ENCODE measurements around the gene CKAP2L. TPM values are rescaled to one million over a fixed set of nuclear protein-coding genes. Genes with fewer than 3 reads are reported as not detected.

The CKAP2L gene
- total and polyA plus RNA-seq, 2 experiments from 2014 or later: 16.2 to 30.2 TPM

DNA sequence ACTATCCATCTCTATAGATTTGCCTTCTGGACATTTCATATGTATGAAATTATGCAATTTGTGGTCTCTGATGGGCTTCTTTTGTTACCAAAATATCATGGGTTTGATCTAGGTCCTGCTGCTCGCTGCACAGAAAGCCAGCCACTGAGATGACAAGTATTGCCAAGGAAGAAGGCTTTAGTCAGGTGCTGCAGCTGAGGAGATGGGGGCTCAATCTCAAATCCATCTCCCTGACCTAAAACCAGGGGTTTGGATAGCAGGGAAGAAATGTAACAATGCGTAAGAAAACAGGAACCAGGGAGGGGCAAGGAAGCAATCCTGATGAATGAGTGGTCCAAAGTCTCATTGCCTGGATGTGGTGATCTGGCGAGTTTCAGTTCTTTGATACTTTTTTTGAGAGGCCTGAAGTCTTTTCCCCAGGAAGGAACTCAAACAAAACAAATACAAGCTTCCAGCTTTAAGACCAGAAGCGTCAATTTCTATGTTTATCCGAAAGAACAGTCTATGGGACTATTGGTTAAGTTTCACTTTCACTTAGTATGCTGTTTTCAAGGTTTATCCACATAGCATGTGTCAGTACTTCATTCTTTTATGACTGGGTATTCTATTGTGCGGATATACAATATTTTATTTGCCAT is 3.4 kb upstream of the CKAP2L start:
- H3K4me1 ChIP-seq (ENCODE audit: insufficient read depth): peaks cover 5% of the 10 kb centered on the region; the same call in 1 of the 2 replicates
- ATAC-seq: no peak
- DNase-seq (ENCODE audit: low spot score): no peak
- no peak overlapping the region for H3K27ac ChIP-seq (ENCODE audit: low read depth)
- no peaks in the 10 kb centered on the region for H3K36me3 Mint-ChIP-seq (ENCODE audit: low read depth)
- peaks cover 3% of the 10 kb centered on the region for H4K20me1 ChIP-seq (replicated peaks; ENCODE audit: insufficient read depth)
- no peaks in the 10 kb centered on the region for H3K27me3 ChIP-seq (ENCODE audit: insufficient read depth)
- TF ChIP-seq NANOG (IDR thresholded peaks at IDR 0.05; ENCODE audit: borderline replicate concordance) (no peak), ZNF331 (CRISPR knock-in tag; IDR thresholded peaks at IDR 0.05; ENCODE audit: low read depth) (no peak), CREB1 (CRISPR knock-in tag; IDR thresholded peaks at IDR 0.05; ENCODE audit: low read depth) (no peak), EZH2phosphoT487 (IDR thresholded peaks at IDR 0.05; ENCODE audit: unreplicated experiment) (no peak)
- TF ChIP-seq, protein P1, sequence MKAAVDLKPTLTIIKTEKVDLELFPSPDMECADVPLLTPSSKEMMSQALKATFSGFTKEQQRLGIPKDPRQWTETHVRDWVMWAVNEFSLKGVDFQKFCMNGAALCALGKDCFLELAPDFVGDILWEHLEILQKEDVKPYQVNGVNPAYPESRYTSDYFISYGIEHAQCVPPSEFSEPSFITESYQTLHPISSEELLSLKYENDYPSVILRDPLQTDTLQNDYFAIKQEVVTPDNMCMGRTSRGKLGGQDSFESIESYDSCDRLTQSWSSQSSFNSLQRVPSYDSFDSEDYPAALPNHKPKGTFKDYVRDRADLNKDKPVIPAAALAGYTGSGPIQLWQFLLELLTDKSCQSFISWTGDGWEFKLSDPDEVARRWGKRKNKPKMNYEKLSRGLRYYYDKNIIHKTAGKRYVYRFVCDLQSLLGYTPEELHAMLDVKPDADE (IDR thresholded peaks at IDR 0.05): no peak
- TF ChIP-seq, protein P2, sequence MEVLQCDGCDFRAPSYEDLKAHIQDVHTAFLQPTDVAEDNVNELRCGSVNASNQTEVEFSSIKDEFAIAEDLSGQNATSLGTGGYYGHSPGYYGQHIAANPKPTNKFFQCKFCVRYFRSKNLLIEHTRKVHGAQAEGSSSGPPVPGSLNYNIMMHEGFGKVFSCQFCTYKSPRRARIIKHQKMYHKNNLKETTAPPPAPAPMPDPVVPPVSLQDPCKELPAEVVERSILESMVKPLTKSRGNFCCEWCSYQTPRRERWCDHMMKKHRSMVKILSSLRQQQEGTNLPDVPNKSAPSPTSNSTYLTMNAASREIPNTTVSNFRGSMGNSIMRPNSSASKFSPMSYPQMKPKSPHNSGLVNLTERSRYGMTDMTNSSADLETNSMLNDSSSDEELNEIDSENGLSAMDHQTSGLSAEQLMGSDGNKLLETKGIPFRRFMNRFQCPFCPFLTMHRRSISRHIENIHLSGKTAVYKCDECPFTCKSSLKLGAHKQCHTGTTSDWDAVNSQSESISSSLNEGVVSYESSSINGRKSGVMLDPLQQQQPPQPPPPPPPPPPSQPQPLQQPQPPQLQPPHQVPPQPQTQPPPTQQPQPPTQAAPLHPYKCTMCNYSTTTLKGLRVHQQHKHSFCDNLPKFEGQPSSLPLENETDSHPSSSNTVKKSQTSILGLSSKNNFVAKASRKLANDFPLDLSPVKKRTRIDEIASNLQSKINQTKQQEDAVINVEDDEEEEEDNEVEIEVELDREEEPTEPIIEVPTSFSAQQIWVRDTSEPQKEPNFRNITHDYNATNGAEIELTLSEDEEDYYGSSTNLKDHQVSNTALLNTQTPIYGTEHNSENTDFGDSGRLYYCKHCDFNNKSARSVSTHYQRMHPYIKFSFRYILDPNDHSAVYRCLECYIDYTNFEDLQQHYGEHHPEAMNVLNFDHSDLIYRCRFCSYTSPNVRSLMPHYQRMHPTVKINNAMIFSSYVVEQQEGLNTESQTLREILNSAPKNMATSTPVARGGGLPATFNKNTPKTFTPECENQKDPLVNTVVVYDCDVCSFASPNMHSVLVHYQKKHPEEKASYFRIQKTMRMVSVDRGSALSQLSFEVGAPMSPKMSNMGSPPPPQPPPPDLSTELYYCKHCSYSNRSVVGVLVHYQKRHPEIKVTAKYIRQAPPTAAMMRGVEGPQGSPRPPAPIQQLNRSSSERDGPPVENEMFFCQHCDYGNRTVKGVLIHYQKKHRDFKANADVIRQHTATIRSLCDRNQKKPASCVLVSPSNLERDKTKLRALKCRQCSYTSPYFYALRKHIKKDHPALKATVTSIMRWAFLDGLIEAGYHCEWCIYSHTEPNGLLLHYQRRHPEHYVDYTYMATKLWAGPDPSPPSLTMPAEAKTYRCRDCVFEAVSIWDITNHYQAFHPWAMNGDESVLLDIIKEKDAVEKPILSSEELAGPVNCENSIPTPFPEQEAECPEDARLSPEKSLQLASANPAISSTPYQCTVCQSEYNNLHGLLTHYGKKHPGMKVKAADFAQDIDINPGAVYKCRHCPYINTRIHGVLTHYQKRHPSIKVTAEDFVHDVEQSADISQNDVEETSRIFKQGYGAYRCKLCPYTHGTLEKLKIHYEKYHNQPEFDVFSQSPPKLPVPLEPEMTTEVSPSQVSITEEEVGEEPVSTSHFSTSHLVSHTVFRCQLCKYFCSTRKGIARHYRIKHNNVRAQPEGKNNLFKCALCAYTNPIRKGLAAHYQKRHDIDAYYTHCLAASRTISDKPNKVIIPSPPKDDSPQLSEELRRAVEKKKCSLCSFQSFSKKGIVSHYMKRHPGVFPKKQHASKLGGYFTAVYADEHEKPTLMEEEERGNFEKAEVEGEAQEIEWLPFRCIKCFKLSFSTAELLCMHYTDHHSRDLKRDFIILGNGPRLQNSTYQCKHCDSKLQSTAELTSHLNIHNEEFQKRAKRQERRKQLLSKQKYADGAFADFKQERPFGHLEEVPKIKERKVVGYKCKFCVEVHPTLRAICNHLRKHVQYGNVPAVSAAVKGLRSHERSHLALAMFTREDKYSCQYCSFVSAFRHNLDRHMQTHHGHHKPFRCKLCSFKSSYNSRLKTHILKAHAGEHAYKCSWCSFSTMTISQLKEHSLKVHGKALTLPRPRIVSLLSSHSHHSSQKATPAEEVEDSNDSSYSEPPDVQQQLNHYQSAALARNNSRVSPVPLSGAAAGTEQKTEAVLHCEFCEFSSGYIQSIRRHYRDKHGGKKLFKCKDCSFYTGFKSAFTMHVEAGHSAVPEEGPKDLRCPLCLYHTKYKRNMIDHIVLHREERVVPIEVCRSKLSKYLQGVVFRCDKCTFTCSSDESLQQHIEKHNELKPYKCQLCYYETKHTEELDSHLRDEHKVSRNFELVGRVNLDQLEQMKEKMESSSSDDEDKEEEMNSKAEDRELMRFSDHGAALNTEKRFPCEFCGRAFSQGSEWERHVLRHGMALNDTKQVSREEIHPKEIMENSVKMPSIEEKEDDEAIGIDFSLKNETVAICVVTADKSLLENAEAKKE (CRISPR knock-in tag; IDR thresholded peaks at IDR 0.05): no peak
- TF ChIP-seq, protein P3, sequence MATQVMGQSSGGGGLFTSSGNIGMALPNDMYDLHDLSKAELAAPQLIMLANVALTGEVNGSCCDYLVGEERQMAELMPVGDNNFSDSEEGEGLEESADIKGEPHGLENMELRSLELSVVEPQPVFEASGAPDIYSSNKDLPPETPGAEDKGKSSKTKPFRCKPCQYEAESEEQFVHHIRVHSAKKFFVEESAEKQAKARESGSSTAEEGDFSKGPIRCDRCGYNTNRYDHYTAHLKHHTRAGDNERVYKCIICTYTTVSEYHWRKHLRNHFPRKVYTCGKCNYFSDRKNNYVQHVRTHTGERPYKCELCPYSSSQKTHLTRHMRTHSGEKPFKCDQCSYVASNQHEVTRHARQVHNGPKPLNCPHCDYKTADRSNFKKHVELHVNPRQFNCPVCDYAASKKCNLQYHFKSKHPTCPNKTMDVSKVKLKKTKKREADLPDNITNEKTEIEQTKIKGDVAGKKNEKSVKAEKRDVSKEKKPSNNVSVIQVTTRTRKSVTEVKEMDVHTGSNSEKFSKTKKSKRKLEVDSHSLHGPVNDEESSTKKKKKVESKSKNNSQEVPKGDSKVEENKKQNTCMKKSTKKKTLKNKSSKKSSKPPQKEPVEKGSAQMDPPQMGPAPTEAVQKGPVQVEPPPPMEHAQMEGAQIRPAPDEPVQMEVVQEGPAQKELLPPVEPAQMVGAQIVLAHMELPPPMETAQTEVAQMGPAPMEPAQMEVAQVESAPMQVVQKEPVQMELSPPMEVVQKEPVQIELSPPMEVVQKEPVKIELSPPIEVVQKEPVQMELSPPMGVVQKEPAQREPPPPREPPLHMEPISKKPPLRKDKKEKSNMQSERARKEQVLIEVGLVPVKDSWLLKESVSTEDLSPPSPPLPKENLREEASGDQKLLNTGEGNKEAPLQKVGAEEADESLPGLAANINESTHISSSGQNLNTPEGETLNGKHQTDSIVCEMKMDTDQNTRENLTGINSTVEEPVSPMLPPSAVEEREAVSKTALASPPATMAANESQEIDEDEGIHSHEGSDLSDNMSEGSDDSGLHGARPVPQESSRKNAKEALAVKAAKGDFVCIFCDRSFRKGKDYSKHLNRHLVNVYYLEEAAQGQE (IDR thresholded peaks at IDR 0.05; ENCODE audit: unreplicated experiment): no peak
- no peaks in the 10 kb centered on the region for H3K9me3 Mint-ChIP-seq
- peaks cover 6% of the 10 kb centered on the region for H3K79me2 ChIP-seq (replicated peaks; ENCODE audit: insufficient read depth)
- H3K36me3 ChIP-seq (ENCODE audit: insufficient read depth): no peaks in the 10 kb centered on the region
- H3K27me3 Mint-ChIP-seq (ENCODE audit: insufficient read depth, low read depth, poor library complexity): no peaks in the 10 kb centered on the region
- no peak overlapping the region for H3K4me2 ChIP-seq
- H3K4me3 ChIP-seq: no peak overlapping the region
- no peak overlapping the region for H3K4me3 Mint-ChIP-seq
- H2AFZ ChIP-seq: no peak overlapping the region
- H3F3A ChIP-seq (replicated peaks; ENCODE audit: low read depth): no peaks in the 10 kb centered on the region; the same call in 1 of the 2 replicates
- H3K27ac Mint-ChIP-seq: no peak overlapping the region
- H3K4me1 Mint-ChIP-seq: peaks cover 12% of the 10 kb centered on the region
- no peaks in the 10 kb centered on the region for H3K9me2 ChIP-seq (ENCODE audit: insufficient read depth)

Data from GM23338 (cell line).